Stimulated activated CD8-positive, alpha-beta memory T cell treated with anti-CD3 and anti-CD28 coated beads, Interleukin-15, amount 100 ng/mL, for 24 hours (primary cell): ENCODE measurements around the gene PIEZO1.
"Not testable (repeated sequence)": the region's sequence is repeated elsewhere in the genome, so short reads cannot be mapped to it uniquely, and the experiment has no call there.

Experiments used
- DNase-seq: peaks from one replicate; pipeline ENCODE4 v3.0.0-alpha.2; 2020; ENCODE audit warnings: low read depth

PIEZO1 gene, protein sequence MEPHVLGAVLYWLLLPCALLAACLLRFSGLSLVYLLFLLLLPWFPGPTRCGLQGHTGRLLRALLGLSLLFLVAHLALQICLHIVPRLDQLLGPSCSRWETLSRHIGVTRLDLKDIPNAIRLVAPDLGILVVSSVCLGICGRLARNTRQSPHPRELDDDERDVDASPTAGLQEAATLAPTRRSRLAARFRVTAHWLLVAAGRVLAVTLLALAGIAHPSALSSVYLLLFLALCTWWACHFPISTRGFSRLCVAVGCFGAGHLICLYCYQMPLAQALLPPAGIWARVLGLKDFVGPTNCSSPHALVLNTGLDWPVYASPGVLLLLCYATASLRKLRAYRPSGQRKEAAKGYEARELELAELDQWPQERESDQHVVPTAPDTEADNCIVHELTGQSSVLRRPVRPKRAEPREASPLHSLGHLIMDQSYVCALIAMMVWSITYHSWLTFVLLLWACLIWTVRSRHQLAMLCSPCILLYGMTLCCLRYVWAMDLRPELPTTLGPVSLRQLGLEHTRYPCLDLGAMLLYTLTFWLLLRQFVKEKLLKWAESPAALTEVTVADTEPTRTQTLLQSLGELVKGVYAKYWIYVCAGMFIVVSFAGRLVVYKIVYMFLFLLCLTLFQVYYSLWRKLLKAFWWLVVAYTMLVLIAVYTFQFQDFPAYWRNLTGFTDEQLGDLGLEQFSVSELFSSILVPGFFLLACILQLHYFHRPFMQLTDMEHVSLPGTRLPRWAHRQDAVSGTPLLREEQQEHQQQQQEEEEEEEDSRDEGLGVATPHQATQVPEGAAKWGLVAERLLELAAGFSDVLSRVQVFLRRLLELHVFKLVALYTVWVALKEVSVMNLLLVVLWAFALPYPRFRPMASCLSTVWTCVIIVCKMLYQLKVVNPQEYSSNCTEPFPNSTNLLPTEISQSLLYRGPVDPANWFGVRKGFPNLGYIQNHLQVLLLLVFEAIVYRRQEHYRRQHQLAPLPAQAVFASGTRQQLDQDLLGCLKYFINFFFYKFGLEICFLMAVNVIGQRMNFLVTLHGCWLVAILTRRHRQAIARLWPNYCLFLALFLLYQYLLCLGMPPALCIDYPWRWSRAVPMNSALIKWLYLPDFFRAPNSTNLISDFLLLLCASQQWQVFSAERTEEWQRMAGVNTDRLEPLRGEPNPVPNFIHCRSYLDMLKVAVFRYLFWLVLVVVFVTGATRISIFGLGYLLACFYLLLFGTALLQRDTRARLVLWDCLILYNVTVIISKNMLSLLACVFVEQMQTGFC (N-terminal part only)

DNA sequence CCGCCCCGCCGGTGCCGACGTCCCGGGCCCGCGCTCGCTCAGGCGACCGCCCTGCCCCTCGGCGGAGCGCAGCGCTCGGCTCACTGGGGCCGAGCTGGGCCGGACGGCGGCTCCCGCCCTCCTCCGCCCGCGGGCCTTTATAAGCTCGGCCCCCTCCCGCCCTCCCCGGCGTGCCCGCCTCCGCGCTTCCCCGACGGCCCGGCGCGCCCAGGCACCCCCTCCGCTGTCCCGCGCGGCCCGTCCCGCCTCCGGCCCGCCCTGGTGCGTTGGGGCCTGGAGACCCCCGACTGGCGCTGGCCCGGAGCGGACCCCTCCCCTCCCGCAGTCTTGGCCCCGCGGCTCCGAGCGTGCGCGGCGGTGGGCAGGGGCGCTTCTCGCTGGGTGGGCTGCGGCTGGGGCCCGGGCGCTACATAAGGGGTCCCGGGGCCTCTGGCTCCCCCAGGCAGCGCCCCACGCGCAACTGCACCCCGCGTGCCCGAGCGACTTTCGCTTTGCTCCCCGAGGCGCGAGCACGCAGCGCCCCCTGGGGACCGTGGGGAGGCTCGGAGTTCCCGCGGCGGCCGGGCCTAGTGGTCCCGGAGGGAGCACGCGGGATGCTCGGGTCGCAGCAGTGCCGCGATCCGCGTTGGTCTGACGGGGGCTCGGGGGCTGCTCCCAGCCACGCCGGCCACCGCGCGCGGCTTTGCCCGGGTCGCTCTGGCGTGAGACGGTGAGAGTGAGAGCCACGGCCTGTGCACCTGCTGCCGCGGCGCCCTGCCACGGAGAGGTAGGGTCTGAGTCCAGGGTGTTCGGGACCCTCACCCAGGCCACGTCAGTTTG is at the start of gene PIEZO1:
Gene PIEZO1, minus strand, starts transcription at position 115 of the 819 bp plus-strand sequence. CDS start 256 bp downstream, outside the sequence.
- DNase-seq, result peak; percentile 68

DNA sequence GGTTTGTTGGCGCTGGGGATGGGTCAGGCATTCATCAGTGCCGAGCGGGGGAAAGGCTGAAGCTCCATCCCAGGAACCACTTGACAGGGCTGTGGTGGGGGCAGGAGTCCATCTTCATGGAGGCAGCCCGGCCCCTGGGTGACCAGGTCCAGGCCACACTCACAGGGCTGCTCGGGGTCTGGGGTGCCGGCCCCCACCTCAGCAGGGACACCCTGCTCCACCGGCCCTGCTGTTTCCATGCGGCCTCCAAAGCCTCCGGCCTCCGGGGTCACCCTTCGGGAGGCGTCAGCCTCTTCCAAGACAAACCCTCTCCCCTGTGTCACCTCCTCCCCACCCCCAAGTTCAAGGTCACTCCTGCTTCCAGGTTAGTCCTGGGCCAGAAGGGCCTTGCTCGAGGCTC is 49.6 kb upstream of the PIEZO1 start:
- no peak for DNase-seq

DNA sequence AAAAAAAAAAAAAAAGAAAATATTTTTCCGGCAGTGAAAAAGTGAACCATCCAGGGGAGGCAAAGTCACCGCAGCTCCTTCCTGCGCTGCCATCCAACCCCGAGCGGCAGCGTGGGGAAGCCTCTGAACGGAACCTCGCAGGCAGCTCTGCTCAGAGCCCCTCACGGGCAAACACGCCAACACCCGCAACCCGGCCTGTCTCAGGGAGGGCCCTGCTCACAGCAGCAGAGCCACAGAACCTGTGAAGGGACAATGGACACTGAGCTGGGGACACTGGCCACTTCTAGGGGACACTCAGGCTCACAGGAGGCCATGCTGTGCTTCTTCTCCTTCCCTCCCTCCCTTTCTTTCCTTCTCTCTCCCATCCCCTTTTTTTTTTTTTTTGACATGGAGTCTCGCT is 48.1 kb upstream of the PIEZO1 start:
- DNase-seq, result no peak

DNA sequence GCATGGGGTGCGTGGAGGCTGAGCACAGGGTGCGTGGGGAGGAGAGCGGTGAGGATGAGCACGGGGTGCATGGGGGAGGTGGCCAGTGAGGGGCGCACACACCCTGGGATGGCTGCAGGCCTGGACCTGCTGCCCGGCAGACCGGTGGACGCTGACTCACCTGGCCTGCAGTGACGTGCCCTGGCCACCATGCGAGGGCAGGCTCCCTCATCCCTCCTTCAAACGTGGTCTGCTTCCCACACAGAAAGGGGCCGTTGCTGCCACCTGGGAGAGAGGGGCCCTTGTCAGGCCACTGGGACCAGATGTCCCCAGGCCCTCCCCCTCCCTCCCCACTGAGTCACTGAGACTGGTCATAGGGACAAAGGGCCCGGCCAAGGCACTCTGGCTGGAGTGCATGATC is 46.8 kb upstream of the PIEZO1 start:
- no peak for DNase-seq

DNA sequence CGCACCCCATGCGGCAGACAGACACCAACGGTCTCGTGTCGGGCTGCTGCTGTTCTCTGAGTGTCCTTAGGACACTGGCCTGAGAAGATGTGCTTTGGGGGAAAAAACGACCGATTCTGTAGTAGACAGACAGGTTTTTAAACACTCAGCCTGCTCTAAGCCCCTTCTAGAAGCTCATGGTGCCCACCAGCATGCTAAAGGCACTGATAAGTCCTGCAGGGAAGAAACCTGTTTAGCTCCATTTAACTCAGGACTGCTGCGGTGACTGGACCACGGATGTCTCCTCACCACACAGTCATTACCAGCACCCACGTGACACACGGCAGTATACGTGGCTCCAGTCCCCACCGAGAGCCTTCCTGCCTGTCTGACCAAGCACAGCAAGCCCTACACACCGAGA is 45.8 kb upstream of the PIEZO1 start:
- no peak for DNase-seq

DNA sequence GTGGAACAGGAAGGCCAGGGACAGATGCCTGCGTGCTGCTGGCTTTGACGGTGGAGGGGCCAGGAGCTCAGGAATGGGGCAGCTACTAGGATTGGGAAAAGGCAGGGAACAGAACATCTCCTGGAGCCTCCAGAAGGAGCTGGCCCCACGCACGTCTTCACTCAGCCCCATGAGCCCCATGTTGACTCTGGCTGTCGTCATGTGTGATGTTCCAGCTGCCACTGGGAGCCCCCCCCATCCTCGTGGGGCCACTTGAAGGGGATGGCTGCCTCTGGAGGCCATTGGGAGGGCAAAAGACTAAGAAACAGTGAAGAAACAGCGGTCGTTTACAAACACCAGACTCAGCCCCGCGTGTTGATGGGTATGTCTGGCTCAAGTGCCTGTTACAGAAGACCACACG is 45.2 kb upstream of the PIEZO1 start:
- no peak for DNase-seq

DNA sequence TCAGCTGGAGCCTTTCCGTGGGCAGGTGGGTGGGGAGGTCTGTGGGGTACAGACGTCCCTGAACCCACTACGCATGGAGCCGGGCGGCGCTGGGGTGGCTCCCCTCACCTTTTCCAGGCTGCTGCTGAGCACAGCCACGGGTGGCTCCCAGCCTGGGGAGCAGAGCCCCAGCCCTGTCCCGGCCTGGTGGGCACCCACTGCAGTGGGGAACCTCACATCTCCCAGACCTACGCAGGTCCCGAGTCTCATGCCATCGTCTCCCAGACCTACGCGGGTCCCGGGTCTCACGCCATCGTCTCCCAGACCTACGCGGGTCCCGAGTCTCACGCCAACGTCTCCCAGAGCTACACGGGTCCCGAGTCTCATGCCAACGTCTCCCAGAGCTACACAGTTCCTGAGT is 43.7 kb upstream of the PIEZO1 start:
- DNase-seq, result no peak

DNA sequence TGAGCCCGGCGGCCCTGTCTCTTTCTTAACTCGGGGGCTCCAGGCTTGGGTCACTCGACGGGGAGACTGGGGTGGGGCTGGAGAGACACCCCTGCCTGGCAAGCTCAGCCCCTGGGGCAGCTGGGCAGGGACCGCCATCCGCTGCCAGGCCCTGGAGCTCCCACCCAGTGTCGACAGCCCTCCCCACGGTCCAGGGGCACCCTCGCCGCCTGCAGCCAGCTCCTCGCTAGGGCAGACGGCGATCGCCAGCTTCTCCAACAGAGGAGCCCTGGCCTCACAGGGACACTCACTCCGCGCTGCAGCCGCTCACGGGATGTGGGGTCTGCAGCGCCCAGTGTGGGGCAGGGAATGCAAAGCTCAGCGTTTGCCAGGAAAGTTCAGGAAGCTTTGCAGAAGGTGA is 42.7 kb upstream of the PIEZO1 start:
- DNase-seq, result no peak

DNA sequence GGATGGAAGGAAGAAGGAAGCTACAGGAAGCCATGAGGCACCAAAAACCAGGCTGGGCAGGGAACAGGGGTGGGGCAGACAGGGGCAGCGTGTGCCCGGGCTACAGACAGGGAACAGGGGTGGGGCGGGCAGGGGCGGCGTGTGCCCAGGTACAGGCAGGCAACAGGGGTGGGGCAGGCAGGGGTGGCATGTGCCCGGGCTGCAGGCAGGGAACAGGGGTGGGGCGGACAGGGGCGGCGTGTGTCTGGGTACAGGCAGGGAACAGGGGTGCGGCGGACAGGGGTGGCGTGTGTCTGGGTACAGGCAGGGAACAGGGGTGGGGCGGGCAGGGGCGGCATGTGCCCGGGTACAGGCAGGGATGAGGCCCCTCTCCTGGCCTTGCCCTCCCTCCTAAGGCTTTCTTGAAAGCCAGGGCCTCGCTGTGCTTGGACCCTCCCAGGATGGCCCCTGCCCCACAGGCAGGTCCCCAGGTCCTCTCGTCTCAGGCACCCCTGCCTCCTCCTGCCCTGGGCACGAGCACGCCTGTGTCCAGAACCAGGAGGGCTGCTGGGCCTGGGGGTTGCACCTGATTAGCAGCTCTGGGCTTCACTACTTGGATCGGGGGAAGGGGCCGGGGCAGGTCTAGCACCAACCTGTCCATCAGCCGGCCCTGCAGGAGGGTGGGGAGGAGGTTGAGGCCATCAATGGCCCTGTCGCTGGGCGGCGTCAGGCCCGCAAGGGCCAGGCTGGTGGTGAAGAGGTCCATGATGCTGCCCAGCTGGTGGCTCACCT is 41.2 kb upstream of the PIEZO1 start:
- no peak for DNase-seq

DNA sequence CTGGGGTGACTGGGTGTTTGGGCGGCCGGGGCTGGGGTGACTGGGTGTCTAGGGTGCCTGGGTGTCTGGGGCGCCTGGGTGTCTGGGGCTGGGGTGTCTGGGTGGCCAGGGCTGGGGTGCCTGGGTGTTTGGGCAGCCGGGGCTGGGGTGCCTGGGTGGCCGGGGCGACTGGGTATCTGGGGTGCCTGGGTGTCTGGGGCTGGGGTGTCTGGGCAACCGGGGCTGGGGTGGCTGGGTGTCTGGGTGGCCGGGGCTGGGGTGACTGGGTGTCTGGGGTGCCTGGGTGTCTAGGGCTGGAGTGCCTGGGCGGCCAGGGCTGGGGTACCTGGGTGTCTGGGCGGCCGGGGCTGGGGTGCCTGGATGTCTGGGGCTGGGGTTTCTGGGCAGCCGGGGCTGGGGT is 40.1 kb upstream of the PIEZO1 start:
- no peak for DNase-seq

DNA sequence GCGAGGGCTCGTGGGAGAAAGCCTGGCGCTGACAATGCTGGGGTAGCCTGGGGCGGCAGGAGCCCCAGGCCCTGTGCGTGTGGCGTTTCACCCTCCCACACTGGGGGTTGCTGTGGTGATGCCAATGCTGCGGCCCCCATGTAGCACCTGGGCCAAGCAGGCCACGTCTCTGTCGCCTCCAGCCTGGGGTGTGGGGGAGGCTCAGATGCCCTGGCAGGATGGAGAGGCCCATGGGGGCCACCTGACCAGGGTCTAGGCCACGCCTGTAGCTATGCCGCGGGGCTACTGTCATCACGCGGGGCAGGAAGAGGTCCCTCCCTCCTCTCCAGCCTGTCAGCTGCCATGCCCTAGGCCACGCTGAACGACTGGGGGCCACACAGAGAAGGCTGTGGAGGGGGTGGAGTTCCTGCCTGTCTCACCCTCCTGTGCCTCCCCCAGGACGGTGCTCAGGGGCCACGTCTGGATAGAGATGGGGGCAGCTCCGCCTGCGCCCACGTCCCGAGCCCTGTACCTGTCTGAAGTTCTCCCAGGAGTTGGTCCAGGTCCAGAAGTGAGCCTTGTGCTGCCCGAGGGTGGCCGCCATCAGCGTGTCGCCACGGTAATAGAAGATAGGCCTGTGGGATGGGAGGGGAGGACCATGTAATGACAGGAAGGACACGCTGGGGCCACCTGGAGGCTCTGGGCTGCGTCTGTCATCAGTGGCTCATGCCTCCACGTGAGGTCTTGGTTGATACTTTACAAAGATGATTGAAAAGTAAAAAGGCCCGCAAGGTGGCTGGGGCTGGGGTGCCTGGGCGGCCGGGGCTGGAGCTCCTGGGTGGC is 39.4 kb upstream of the PIEZO1 start:
- no peak for DNase-seq

DNA sequence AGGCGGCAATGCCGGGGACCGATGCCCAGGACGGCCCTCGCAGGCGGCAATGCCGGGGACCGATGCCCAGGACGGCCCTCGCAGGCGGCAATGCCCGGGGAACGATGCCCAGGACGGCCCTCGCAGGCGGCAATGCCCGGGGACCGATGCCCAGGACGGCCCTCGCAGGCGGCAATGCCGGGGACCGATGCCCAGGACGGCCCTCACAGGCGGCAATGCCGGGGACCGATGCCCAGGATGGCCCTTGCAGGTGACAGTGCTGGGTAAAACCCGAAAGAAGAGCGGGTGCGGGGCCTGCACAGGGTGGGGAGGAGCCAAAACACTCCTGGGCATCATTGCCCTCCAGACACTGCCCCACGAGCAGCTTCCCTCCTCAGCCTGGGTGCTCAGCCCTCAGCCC is 38.6 kb upstream of the PIEZO1 start:
- DNase-seq, result not testable (repeated sequence)

DNA sequence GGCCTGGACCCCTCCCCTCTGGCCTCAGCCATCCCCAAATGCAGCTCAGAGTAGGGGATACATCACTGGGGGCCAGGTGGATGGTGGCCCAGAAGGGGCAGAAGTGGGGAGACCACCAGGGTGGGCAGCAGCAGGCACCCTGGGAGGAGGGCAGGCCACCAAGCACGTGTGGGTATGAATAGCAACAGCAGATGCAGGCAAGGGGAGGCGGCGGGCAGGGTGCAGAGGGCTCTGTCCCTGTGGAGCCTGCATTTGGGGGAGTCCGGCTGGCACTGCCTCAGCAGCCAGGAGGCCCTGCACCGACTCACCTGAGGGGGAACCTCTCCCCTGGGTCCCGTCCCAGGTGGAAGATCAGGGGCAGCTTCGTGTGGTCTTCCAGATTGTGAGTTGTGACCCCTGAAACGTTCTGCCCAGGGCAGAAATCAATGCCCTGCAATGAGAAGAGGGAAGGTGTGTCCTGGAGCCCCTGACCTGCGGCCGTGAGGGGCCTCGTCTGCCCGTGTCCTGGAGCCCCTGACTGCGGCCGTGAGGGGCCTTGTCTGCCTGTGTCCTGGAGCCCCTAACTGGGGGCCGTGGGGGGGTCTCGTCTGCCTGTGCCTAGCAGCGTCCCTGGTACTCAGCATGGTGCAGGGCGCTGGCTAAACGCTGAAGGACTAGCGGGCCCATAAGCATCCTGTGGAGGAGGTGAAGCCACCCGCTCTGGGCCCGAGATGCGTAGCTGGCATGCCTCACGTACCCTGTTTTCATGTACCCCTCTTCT is 37.4 kb upstream of the PIEZO1 start:
- DNase-seq, result no peak

DNA sequence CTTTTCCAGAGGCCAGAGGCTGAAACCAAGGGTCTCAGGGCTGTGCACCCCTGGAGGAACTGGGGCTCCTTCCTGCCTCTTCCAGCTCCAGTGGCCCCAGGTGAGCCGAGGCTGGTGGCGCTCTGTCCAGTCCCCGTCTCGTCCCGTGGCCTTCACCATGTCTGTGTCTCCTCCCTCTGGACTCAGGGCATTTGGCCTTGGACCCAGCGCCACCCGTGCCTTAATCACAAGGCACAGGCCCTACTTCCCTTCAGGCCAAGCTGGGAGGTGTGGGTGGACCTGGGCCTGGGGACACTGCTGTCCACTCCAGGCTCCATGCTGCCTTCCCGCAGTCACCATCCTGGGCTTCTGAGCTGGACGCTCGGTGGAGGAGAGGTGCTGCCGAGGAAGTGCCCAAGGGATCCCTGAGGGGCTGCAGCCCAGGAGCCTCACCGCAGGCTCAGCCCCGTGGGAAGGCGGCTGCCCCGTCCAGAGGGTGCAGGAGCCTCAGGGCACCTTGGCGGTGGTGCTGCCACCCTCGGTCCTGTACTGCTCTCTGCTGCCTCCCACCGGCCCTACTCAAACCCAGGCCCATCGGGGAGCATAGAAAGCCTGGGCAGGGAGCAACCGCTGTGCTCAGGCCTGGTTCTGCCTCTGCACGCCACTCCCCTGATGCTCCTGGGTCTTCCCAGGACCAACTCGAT is 36.3 kb upstream of the PIEZO1 start:
- no peak for DNase-seq

DNA sequence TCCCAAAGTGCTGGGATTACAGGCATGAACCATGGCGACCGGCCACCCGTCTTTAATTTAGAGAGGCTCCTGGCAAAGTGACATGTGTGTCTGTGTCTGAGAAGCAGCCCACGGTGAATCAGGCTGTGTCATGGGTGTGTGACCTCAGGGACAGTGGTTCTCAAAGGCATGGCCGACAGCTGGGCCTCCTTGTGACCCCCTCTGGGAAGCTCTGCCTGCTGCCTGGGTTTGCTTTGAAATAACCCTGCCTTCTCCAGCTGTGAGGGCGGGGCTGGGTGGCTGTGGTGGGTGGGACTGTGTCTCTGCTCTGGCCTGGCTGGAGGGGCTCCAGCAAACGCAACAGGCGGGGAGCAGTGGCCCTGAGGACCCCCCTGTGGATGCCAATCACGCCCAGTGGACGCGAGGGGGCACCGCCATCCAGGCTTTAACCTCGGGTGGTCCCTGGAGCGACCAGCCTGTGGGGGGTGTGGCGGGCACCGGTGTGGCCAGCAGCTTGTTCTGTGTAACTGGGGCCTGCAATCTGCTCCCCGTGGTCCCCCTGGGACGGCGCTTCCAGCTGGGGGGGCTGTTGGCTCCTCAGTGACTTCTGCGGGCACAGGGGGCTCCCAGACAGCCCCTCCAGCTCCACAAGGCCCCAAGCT is 35.5 kb upstream of the PIEZO1 start:
- DNase-seq, result no peak

DNA sequence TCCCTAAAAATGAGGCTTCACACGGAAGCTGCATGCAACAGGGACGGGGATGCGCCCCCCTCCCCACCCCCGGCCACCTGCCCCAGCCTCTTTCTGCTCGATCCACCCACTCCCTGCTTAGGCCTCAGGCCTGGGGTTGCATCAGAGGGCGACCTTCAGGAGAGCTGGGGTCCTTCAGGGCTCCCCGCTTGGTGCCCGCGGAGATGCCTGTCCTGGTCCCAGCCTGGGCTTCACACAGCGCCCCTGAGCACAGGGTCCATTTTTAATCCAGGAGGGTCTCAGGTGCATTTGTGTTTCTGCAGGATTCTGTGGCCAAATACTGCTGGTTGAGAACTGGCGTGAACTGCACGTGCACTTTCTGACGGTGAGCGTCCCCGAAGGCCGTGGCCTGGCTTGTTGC is 34.1 kb upstream of the PIEZO1 start:
- no peak for DNase-seq

DNA sequence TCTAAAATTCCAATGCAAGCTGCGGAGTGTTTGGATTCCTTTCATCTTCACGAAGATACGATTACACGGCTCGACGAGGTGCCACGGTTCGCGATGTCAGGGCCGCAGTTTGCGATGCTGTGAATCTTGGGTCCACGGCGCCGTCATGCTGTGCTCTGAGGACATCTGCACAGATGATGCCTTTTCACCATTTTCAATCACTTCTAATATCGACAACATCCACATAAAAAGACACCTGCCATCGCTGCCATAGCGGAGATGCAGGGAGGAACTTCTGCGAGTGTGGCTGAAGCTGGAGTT is 33.5 kb upstream of the PIEZO1 start:
- DNase-seq, result no peak
